ENCODE data around the gene USP13. TPM values are rescaled to one million over a fixed set of nuclear protein-coding genes. Genes with fewer than 3 reads are reported as not detected.

The USP13 gene
- total RNA-seq, 1 donor from 2014 or later = 11.5 TPM

DNA sequence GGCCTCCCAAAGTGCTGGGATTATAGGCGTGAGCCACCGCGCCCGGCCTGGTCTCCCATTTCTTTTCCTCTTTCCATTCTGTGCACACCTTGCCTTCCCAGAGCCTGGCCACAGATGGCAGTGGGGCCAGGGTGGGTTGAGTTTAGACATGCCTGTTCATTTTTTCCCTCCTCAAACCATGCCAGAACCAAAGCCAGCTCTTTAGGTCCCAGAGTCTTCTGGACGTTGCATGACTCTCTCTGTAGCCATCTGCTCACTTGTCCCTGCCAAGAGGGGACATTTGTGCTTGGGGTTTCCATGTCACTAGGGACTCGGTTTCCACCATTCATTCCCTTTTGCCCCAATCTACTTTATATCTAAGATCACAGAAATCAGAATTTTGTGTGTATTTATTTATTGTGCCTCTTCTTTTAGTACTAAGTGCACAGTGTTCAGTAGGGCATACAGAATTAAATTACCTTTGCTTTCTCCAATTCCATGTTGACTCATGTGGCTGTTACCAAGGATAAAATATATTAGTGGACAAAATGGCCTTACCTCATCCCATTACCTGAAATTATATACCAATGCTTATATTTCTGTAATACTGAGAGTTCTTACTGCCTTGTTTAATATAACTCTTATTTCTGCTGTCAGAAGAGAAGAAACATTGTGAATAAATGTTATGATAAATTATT lies 49.6 kb downstream of the USP13 start:
- intact Hi-C loops (cut with DNase I) = no loop called here
- no peak overlapping the region for H3K4me3 ChIP-seq
- DNase-seq (ENCODE audit: extremely low spot score in 2 of 2) = no peak

DNA sequence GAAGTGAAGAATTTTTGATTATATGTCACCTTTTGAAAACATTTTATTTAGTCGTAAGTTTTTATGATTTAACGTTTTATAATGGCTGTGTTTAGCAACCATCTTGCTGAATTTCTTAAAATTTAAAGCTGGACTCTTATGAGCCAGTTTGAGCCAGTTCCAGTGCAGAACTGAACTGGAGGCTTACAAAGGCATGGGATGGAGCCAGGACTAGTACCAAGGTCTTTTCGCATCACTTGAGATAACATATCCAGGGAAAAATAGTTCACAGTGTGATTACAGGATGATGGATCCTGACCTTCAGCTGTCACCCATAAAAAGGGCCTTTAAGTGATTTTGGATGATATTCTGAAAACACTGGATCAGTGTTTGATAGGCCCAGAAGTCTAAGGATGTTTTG lies 51.0 kb downstream of the USP13 start:
- Histone ChIP-seq H3K27me3 (no peaks in the 10 kb centered on the region), H3K36me3 (peaks cover 0 to 1% of the 10 kb centered on the region in 2 donors), H3K4me1 (no peaks in the 10 kb centered on the region), H3K4me3 (no peak overlapping the region), H3K27ac (no peak overlapping the region), H3K9me3 (no peaks in the 10 kb centered on the region)
- no peak for TF ChIP-seq POLR2AphosphoS5 (IDR thresholded peaks at IDR 0.05; ENCODE audit: insufficient read depth in 1 of 2, low read depth in 1 of 2)
- TF ChIP-seq, protein P1, sequence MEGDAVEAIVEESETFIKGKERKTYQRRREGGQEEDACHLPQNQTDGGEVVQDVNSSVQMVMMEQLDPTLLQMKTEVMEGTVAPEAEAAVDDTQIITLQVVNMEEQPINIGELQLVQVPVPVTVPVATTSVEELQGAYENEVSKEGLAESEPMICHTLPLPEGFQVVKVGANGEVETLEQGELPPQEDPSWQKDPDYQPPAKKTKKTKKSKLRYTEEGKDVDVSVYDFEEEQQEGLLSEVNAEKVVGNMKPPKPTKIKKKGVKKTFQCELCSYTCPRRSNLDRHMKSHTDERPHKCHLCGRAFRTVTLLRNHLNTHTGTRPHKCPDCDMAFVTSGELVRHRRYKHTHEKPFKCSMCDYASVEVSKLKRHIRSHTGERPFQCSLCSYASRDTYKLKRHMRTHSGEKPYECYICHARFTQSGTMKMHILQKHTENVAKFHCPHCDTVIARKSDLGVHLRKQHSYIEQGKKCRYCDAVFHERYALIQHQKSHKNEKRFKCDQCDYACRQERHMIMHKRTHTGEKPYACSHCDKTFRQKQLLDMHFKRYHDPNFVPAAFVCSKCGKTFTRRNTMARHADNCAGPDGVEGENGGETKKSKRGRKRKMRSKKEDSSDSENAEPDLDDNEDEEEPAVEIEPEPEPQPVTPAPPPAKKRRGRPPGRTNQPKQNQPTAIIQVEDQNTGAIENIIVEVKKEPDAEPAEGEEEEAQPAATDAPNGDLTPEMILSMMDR (IDR thresholded peaks at IDR 0.05) = no peak
- no peak for TF ChIP-seq POLR2A (IDR thresholded peaks at IDR 0.05)
- intact Hi-C loops (cut with DNase I) = no loop called here
- DNase-seq (ENCODE audit: extremely low spot score in 2 of 2) = no peak

More for the DNA sequence above, 49.6 kb downstream of the USP13 start:
- Histone ChIP-seq H3K27ac (no peak overlapping the region), H3K9me3 (no peaks in the 10 kb centered on the region), H3K27me3 (no peaks in the 10 kb centered on the region), H3K4me1 (no peaks in the 10 kb centered on the region), H3K36me3 (no peaks in the 10 kb centered on the region)
- TF ChIP-seq, protein P1 (IDR thresholded peaks at IDR 0.05) = no peak
- TF ChIP-seq POLR2A (IDR thresholded peaks at IDR 0.05) (no peak), POLR2AphosphoS5 (IDR thresholded peaks at IDR 0.05; ENCODE audit: insufficient read depth in 1 of 2, low read depth in 1 of 2) (no peak)

DNA sequence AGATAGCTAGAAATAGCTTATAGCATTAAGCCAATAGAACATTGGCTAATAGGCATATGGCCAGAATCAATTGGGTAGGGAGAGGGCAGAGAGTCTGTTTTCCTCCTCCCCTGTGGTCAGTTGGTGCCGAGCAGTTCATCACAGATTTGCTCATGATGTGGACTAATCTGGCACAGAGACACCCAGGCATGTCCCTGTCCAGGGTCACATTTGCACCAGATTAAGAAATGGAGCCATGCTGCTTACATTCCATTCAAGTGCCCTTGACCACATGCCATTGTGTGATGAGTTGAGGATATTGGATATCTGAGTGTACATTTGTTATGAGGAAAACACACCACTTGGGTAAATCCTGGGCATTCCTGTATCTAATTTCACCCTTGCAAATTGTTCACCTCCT lies 53.4 kb downstream of the USP13 start:
- Histone ChIP-seq H3K4me1 (no peaks in the 10 kb centered on the region), H3K9me3 (no peaks in the 10 kb centered on the region), H3K27ac (no peak overlapping the region), H3K36me3 (peaks cover 0 to 5% of the 10 kb centered on the region in 2 donors), H3K4me3 (no peak overlapping the region), H3K27me3 (no peaks in the 10 kb centered on the region)
- intact Hi-C loops (cut with DNase I) = no loop called here
- DNase-seq (ENCODE audit: extremely low spot score in 2 of 2) = no peak
- TF ChIP-seq, protein P1 (IDR thresholded peaks at IDR 0.05) = no peak
- no peak for TF ChIP-seq POLR2AphosphoS5 (IDR thresholded peaks at IDR 0.05; ENCODE audit: insufficient read depth in 1 of 2, low read depth in 1 of 2)

DNA sequence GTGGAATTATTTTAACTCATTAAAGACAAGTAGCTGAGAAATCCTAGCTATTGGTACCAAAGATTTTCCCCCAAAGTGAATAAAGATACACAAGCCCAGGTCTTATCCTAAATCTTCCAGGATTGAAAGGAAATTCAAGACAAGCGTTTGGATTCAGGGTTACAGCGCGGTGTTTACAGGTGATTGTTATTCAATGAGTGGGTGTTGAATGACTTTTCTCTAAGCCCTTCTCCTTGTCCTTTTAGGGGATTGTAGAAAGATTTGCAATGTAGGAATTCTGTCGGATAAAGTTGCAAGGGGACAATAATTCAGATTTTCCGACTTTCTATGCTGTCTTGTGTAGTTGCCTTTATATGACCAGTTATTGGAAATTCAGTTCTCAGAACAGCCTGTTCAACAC lies 57.2 kb downstream of the USP13 start:
- no peaks in the 10 kb centered on the region for H3K4me1 ChIP-seq
- H3K27me3 ChIP-seq = no peaks in the 10 kb centered on the region
- intact Hi-C loops (cut with DNase I) = no loop called here
- H3K9me3 ChIP-seq = no peaks in the 10 kb centered on the region
- TF ChIP-seq, protein P1 (IDR thresholded peaks at IDR 0.05) = no peak
- TF ChIP-seq POLR2AphosphoS5 (IDR thresholded peaks at IDR 0.05; ENCODE audit: insufficient read depth in 1 of 2, low read depth in 1 of 2) = no peak
- TF ChIP-seq POLR2A (IDR thresholded peaks at IDR 0.05) = no peak
- DNase-seq (ENCODE audit: extremely low spot score in 2 of 2) = no peak
- peaks cover 0 to 5% of the 10 kb centered on the region in 2 donors for H3K36me3 ChIP-seq
- H3K27ac ChIP-seq = no peak overlapping the region
- no peak overlapping the region for H3K4me3 ChIP-seq

DNA sequence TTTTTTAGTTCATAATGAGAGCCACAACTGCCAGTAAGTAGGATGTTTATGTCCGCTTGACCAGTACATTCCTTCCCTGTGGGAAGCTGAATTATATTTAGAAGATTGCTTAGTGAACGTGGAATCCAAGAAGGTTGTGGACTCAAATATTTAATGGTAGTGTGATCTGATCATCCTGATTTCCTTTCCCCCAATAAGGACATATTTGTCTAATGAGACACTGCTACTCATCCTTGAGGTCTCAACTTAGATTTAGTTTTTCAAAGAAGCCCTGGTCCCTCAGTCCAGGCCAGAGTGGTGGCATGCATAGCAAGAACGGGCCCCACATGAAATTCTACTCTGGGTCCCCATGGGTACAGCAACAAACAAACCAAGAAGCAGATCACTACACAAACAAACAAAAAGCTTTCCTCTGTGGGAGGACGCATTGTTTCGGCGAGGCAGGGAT lies 60.8 kb downstream of the USP13 start:
- TF ChIP-seq POLR2A (IDR thresholded peaks at IDR 0.05) (no peak), POLR2AphosphoS5 (IDR thresholded peaks at IDR 0.05; ENCODE audit: insufficient read depth in 1 of 2, low read depth in 1 of 2) (no peak)
- TF ChIP-seq, protein P1 (IDR thresholded peaks at IDR 0.05) = no peak
- Histone ChIP-seq H3K27ac (no peak overlapping the region), H3K36me3 (peaks cover 0 to 5% of the 10 kb centered on the region in 2 donors), H3K27me3 (no peaks in the 10 kb centered on the region), H3K4me1 (no peaks in the 10 kb centered on the region), H3K4me3 (no peak overlapping the region), H3K9me3 (no peaks in the 10 kb centered on the region)
- no peak for DNase-seq (ENCODE audit: extremely low spot score in 2 of 2)
- intact Hi-C loops (cut with DNase I) = no loop called here
